ENCODE data around the gene ETS1.
A peak's percentile ranks its signal among the peaks of the same experiment; 100 is the strongest.

The ETS1 gene

DNA sequence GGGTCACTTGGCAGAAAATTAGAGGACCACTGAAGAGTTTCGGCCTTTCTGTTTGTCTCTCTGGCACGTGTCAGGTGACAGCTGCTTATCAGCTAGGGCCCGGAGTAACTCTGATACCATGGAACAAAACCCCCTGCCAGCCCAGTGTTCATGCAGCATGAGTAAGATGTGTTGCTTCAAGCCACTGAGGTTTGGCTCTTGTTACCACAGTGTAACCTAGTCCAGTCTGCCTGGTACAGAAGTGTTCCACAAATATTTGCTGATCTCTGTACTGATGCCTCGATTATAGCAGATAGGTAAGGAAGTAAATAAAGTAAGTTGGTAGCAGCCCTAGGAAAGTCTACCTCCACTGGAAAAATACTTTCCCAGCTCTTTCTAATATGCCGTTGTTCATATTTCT, 20.5 kb upstream of the ETS1 start:
- Histone ChIP-seq H3K27me3 (ENCODE audit: insufficient read depth, low read depth) (no peaks in the 10 kb centered on the region), H3K27ac (peak overlapping the region; percentile 97; the same call in 1 of the 2 replicates), H3K4me3 (IDR thresholded peaks at IDR 0.05; ENCODE audit: insufficient read depth, low read depth, low read length) (no peak overlapping the region), H3K4me2 (no peak overlapping the region; the same call in 1 of the 2 replicates), H4K20me1 (ENCODE audit: insufficient read depth) (no peaks in the 10 kb centered on the region), H3K79me2 (ENCODE audit: insufficient read depth, low read depth) (no peaks in the 10 kb centered on the region), H3K4me1 (ENCODE audit: low read depth, poor library complexity, severe bottlenecking) (peaks cover 87% of the 10 kb centered on the region), H2AFZ (ENCODE audit: low read depth) (no peak overlapping the region), H3K36me3 (ENCODE audit: insufficient read depth) (no peaks in the 10 kb centered on the region), H3K9ac (no peak overlapping the region)
- TF ChIP-seq, protein P1, sequence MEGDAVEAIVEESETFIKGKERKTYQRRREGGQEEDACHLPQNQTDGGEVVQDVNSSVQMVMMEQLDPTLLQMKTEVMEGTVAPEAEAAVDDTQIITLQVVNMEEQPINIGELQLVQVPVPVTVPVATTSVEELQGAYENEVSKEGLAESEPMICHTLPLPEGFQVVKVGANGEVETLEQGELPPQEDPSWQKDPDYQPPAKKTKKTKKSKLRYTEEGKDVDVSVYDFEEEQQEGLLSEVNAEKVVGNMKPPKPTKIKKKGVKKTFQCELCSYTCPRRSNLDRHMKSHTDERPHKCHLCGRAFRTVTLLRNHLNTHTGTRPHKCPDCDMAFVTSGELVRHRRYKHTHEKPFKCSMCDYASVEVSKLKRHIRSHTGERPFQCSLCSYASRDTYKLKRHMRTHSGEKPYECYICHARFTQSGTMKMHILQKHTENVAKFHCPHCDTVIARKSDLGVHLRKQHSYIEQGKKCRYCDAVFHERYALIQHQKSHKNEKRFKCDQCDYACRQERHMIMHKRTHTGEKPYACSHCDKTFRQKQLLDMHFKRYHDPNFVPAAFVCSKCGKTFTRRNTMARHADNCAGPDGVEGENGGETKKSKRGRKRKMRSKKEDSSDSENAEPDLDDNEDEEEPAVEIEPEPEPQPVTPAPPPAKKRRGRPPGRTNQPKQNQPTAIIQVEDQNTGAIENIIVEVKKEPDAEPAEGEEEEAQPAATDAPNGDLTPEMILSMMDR (conservative IDR thresholded peaks at IDR 0.05; ENCODE audit: low read depth, low read length): no peak

DNA sequence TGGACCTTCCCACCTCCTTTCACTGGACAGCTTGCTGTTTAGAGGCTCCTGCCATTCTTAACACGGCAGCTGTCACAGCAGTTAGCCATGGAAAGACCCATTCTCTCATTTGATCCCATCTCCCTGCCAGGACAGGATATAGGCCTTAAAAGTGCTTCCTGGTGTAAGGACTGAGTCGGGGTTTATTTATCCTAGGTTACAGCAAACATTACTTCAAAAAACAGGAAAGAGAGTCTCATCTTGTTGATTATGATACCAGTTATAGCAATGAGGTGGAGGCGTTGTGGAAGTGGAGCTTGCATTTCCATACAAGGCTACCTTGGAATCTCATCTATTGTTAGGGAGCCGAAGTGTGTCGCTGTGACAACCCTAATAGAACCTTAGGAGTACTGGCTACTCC, 17.4 kb upstream of the ETS1 start:
- TF ChIP-seq, protein P1 (conservative IDR thresholded peaks at IDR 0.05; ENCODE audit: low read depth, low read length): no peak

DNA sequence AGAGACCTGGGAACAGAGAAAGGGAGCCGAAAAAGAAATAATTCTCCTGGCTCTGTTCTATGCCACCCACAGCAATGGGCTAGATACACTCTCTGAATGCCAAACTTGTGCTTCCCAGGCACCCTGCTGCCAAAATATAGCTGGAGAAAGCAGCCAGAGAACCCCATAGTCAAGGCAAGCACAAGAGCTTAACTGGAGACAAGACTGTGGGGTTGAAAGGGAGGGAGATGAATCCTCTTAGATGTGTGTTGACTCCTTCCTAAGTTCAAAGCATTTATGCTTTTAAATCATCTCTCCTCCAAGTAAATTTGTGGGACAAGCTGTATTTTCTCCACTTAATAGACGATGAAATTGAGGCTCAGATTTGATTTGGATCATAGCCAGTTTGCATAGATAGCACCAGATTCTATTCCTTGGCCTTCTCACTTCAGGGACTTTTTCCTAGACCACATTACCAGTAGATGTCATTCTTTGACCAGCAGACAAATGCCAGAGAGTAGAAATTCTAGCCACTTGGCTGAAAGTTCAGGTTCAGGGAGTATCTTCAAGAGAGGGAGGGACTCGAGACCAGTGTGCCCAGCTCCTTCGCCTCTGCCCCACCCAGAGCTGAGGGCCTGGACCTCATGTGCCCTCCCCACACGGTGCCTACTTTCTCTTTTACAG, 16.5 kb upstream of the ETS1 start:
- Histone ChIP-seq H3K4me1 (ENCODE audit: low read depth, poor library complexity, severe bottlenecking) (peaks cover 54% of the 10 kb centered on the region), H2AFZ (ENCODE audit: low read depth) (no peak overlapping the region; the same call in 1 of the 2 replicates), H3K36me3 (ENCODE audit: insufficient read depth) (no peaks in the 10 kb centered on the region), H3K4me2 (no peak overlapping the region), H3K27ac (no peak overlapping the region), H3K79me2 (ENCODE audit: insufficient read depth, low read depth) (no peaks in the 10 kb centered on the region), H3K27me3 (ENCODE audit: insufficient read depth, low read depth) (no peaks in the 10 kb centered on the region), H3K4me3 (IDR thresholded peaks at IDR 0.05; ENCODE audit: insufficient read depth, low read depth, low read length) (no peak overlapping the region), H4K20me1 (ENCODE audit: insufficient read depth) (no peaks in the 10 kb centered on the region), H3K9ac (no peak overlapping the region)
- TF ChIP-seq, protein P1 (conservative IDR thresholded peaks at IDR 0.05; ENCODE audit: low read depth, low read length): no peak

More for the DNA sequence above, 17.4 kb upstream of the ETS1 start:
- Histone ChIP-seq H3K4me2 (no peak overlapping the region), H3K9ac (no peak overlapping the region), H3K36me3 (ENCODE audit: insufficient read depth) (no peaks in the 10 kb centered on the region), H3K27me3 (ENCODE audit: insufficient read depth, low read depth) (no peaks in the 10 kb centered on the region), H3K4me3 (IDR thresholded peaks at IDR 0.05; ENCODE audit: insufficient read depth, low read depth, low read length) (no peak overlapping the region), H2AFZ (ENCODE audit: low read depth) (no peak overlapping the region), H3K27ac (no peak overlapping the region), H3K79me2 (ENCODE audit: insufficient read depth, low read depth) (no peaks in the 10 kb centered on the region), H4K20me1 (ENCODE audit: insufficient read depth) (no peaks in the 10 kb centered on the region), H3K4me1 (ENCODE audit: low read depth, poor library complexity, severe bottlenecking) (peaks cover 62% of the 10 kb centered on the region)

DNA sequence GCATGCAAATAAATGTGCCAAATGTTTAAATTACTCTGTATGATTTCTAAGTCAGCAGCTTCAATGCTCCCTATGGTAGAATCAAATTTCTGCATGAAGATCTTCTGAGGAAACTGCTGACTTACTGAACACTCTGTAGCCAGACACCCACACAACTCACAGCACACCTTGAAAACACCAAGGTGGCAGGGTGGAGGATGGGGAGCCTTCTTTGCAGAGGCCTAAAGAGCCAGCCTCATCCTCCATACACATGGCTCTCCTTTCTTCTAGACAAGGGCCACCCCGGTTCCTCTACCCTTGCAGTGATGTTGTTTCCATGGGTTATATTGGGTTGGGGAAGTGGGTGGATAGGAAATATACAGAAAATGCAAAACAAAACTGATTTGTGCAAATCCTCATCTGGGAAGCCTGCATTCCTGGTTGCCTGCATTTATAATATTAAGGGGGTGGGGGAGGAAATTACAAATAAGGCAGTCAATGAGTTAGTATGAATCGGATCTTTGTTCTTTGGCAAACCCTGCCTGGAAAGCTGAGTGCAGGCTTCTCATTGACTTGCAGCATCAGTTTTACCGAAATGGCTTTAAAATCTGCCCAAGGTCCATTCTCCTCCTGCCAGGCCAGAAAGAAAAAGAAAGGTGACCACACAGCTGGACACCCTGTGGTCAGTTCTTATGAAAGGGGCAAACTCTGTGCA, 15.8 kb upstream of the ETS1 start:
- Histone ChIP-seq H3K4me3 (IDR thresholded peaks at IDR 0.05; ENCODE audit: insufficient read depth, low read depth, low read length) (no peak overlapping the region), H3K4me2 (no peak overlapping the region), H3K79me2 (ENCODE audit: insufficient read depth, low read depth) (no peaks in the 10 kb centered on the region), H3K9ac (no peak overlapping the region), H3K27ac (no peak overlapping the region), H3K4me1 (ENCODE audit: low read depth, poor library complexity, severe bottlenecking) (peaks cover 47% of the 10 kb centered on the region), H3K27me3 (ENCODE audit: insufficient read depth, low read depth) (no peaks in the 10 kb centered on the region), H2AFZ (ENCODE audit: low read depth) (no peak overlapping the region), H4K20me1 (ENCODE audit: insufficient read depth) (no peaks in the 10 kb centered on the region), H3K36me3 (ENCODE audit: insufficient read depth) (no peaks in the 10 kb centered on the region)
- TF ChIP-seq, protein P1 (conservative IDR thresholded peaks at IDR 0.05; ENCODE audit: low read depth, low read length): no peak
